GM12878 (cell line): ENCODE measurements around the gene ATF6. TPM values are rescaled to one million over a fixed set of nuclear protein-coding genes. Genes with fewer than 3 reads are reported as not detected.

Experiments
- ATF2 ChIP-seq: IDR thresholded peaks from 2 replicates; pipeline ENCODE4 v1.6.1; 2012; ENCODE audit warnings: low read length, inconsistent platforms
- ATF3 ChIP-seq: IDR thresholded peaks from 2 replicates; pipeline ENCODE4 v1.6.1; 2011; ENCODE audit warnings: low read depth, mild to moderate bottlenecking, low read length, moderate library complexity, borderline replicate concordance; ENCODE audit errors: extremely low read depth
- CHD1 ChIP-seq: IDR thresholded peaks from 2 replicates; pipeline ENCODE4 v1.6.1; 2012; ENCODE audit warnings: low read depth, low read length, improper control_type of control experiment
- EGR1 ChIP-seq, 2 experiments: IDR thresholded peaks; 1 replicate in 1 of 2; 2 replicates in 1 of 2; pipeline ENCODE4 v1.6.1; 2011 to 2012; ENCODE audit warnings: low read depth in 2 of 2, low read length in 2 of 2, borderline replicate concordance in 1 of 2, mild to moderate bottlenecking in 1 of 2, moderate library complexity in 1 of 2
- ELK1 ChIP-seq: IDR thresholded peaks from 2 replicates; pipeline ENCODE4 v1.6.1; 2012; ENCODE audit warnings: low read depth, low read length, improper control_type of control experiment
- IKZF2 ChIP-seq, 2 experiments: fragments of 450-650 bp; IDR thresholded peaks; 2 replicates each; pipeline ENCODE4 v1.6.1; 2017; ENCODE audit warnings: mild to moderate bottlenecking in 2 of 2, moderate library complexity in 2 of 2
- IRF4 ChIP-seq: IDR thresholded peaks from 2 replicates; pipeline ENCODE4 v1.6.1; 2011; ENCODE audit warnings: low read depth, low read length
- IRF5 ChIP-seq: fragments of 450-650 bp; IDR thresholded peaks from 2 replicates; pipeline ENCODE4 v1.6.1; 2017; ENCODE audit warnings: borderline replicate concordance
- KAT2A ChIP-seq: conservative IDR thresholded peaks from 2 replicates; pipeline ENCODE4 v1.6.1; 2011; ENCODE audit warnings: low read depth, low read length; ENCODE audit not compliant: control insufficient read depth
- MYB ChIP-seq: fragments of 150-350 bp; IDR thresholded peaks from 2 replicates; pipeline ENCODE4 v1.6.1; 2014; ENCODE audit warnings: mild to moderate bottlenecking, low read depth, low read length, borderline replicate concordance
- MYC ChIP-seq: IDR thresholded peaks from 2 replicates; pipeline ENCODE4 v1.6.1; 2011; ENCODE audit warnings: mild to moderate bottlenecking, low read length, moderate library complexity, inconsistent platforms; ENCODE audit not compliant: insufficient read depth, insufficient replicate concordance, insufficient read length, severe bottlenecking
- NFIC ChIP-seq: IDR thresholded peaks from 2 replicates; pipeline ENCODE4 v1.6.1; 2012; ENCODE audit warnings: low read depth, mild to moderate bottlenecking, inconsistent platforms, low read length, moderate library complexity
- PBX3 ChIP-seq: IDR thresholded peaks from 2 replicates; pipeline ENCODE4 v1.6.1; 2011; ENCODE audit warnings: mild to moderate bottlenecking, low read depth, low read length, moderate library complexity; ENCODE audit not compliant: insufficient replicate concordance
- RAD51 ChIP-seq: fragments of 450-650 bp; IDR thresholded peaks from 2 replicates; pipeline ENCODE4 v1.6.1; 2016; ENCODE audit warnings: moderate library complexity, mild to moderate bottlenecking, inconsistent platforms
- RCOR1 ChIP-seq: conservative IDR thresholded peaks from 2 replicates; pipeline ENCODE4 v1.6.1; 2012; ENCODE audit warnings: low read depth, low read length, improper control_type of control experiment
- RUNX3 ChIP-seq: IDR thresholded peaks from 2 replicates; pipeline ENCODE4 v1.6.1; 2012; ENCODE audit warnings: low read length, inconsistent platforms
- SIN3A ChIP-seq: IDR thresholded peaks from 2 replicates; pipeline ENCODE4 v1.6.1; 2012; ENCODE audit warnings: low read depth, low read length, improper control_type of control experiment
- SPI1 ChIP-seq: IDR thresholded peaks from 2 replicates; pipeline ENCODE4 v1.6.1; 2011; ENCODE audit warnings: low read depth, mild to moderate bottlenecking, low read length, moderate library complexity, borderline replicate concordance; ENCODE audit not compliant: insufficient read depth
- TCF12 ChIP-seq: IDR thresholded peaks from 2 replicates; pipeline ENCODE4 v1.6.1; 2011; ENCODE audit warnings: low read depth, mild to moderate bottlenecking, low read length
- polyA plus RNA-seq, 11 experiments: library from polyadenylated mRNA; depleted of rRNA in 4 of 11; unstranded in 6 of 11; stranded (reverse) in 5 of 11; fragments of >200 nt; fragmentation: Nextera tagmentation in 4 of 11; fragmentation: Illumina TruSeq in 1 of 11; extraction: Ambion mirVana in 4 of 11; extraction: Trizol in 1 of 11; gene quantifications; 1 replicate in 1 of 11; 2 replicates in 10 of 11; pipeline versions ENCODE4 v1.2.1 to v1.2.3, GENCODE V29; 2011 to 2016; ENCODE audit warnings: inconsistent platforms in 2 of 11, missing spikeins in 2 of 11, low read depth in 1 of 11
- total RNA-seq, 4 experiments: library from RNA; depleted of rRNA in 3 of 4; stranded (reverse); fragments of >200 nt in 3 of 4; fragmentation: Illumina TruSeq in 1 of 4; extraction: Trizol in 1 of 4; gene quantifications; 2 replicates each; pipeline versions ENCODE4 v1.2.1 to v1.2.3, GENCODE V29; 2013 to 2021

ATF6 gene
- total and polyA plus RNA-seq, 10 of the 15 experiments (the other 5 are each of a cell fraction or from before 2014, with no cell fraction given) = 7.8 to 24.3 (median 14.7) TPM

- TF ChIP-seq SIN3A (no peak), PBX3 (peak; percentile 11), EGR1 (IDR thresholded peaks at IDR 0.05; ENCODE audit: borderline replicate concordance in 1 of 2, low read depth in 2 of 2, low read length in 2 of 2) (no peak), IKZF2 (IDR thresholded peaks at IDR 0.05) (no peak), RAD51 (no peak), NFIC (no peak), IRF4 (no peak), ELK1 (no peak), RCOR1 (no peak), IRF5 (no peak), MYB (no peak), RUNX3 (peak; percentile 63), SPI1 (peak; percentile 14; the same call in 1 of the 2 replicates), ATF2 (no peak), MYC (no peak), ATF3 (no peak), KAT2A (no peak), TCF12 (no peak), CHD1 (no peak)
These were observed 167.8 kb downstream of the ATF6 start (continued) for GRCh38 chr1:161933592-161934588.
